ENCODE results near the gene PSEN2. TPM values are rescaled to one million over a fixed set of nuclear protein-coding genes. Genes with fewer than 3 reads are reported as not detected.
"Not testable (repeated sequence)": the region's sequence is repeated elsewhere in the genome, so short reads cannot be mapped to it uniquely, and the experiment has no call there.

PSEN2 gene
- total RNA-seq, 2 donors from 2014 or later: 22.0 to 24.3 TPM

GRCh38 chr1:226902601-226903000 lies 32.2 kb downstream of the PSEN2 start:
- intact Hi-C loops (cut with DNase I): no loop called here

GRCh38 chr1:226903819-226904716 lies 33.7 kb downstream of the PSEN2 start:
- DNase-seq (ENCODE audit: low spot score): peak; percentile 41

More at GRCh38 chr1:226902601-226903000, 32.2 kb downstream of the PSEN2 start:
- DNase-seq (ENCODE audit: low spot score): peak; percentile 31

GRCh38 chr1:226904772-226905171 lies 34.4 kb downstream of the PSEN2 start:
- peak; percentile 35 for DNase-seq (ENCODE audit: low spot score)

More at GRCh38 chr1:226903819-226904716, 33.7 kb downstream of the PSEN2 start:
- intact Hi-C loops (cut with DNase I): no loop called here

DNA sequence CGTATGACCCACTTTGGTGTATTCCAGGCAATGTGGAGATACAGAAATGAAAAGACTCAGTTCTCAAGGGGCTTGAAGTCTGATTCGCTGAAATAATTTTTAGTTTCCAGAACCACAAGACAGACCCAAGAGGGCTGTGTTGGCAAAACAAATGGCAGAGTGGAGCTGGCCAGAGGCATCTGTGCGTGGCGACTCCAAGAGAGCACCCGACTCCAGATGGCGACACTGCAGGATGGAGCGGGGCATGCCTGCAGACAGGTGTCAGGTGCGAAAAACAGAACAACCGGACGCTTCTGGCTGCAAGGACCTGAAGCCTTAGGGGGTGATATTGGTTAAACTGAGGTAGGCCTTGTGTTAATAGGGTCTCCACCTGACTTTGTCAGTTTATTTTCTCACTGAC lies 38.0 kb downstream of the PSEN2 start:
- intact Hi-C loops (cut with DNase I): no loop called here
- no peak for DNase-seq (ENCODE audit: low spot score)

More at GRCh38 chr1:226904772-226905171, 34.4 kb downstream of the PSEN2 start:
- intact Hi-C loops (cut with DNase I): no loop called here

- no peak for DNase-seq (ENCODE audit: low spot score)
- intact Hi-C loops (cut with DNase I): no loop called here
These were observed 38.5 kb downstream of the PSEN2 start for GRCh38 chr1:226908913-226909312.

DNA sequence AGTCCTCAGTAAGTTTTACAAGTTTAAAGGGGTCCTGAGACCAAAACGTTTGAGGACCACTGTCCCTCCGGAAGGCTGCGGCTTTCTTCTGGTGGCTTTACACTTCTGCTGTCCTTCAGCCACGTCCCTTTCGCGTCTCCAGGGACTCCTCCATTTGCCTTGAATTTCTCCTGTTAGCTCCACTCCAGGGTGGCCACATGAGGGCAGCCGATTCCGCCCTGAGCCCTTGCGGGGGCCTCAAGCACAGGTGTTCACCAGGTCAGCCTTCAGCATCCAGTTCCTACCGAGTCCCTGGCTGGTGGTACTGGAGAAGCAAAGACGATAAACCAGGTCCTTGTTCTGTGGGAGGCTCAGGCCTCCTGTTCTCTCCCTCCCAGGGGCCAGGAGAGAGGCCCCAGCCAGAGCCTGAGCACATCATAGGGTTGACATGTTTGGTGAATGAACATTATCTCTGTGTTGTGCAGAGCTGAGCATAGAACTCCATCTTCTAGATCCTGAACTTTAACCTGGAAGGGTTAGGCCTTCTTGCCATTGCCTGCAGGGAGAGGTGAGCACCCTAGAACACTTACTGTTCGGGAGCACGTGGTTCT lies 42.3 kb downstream of the PSEN2 start:
- intact Hi-C loops (cut with DNase I): no loop called here
- no peak for DNase-seq (ENCODE audit: low spot score)

- no peak for DNase-seq (ENCODE audit: low spot score)
- intact Hi-C loops (cut with DNase I): no loop called here
These were observed 45.2 kb downstream of the PSEN2 start for GRCh38 chr1:226915672-226915995.

GRCh38 chr1:226916497-226916896 lies 46.1 kb downstream of the PSEN2 start:
- intact Hi-C loops (cut with DNase I): no loop called here
- DNase-seq (ENCODE audit: low spot score): no peak

- intact Hi-C loops (cut with DNase I): no loop called here
- no peak for DNase-seq (ENCODE audit: low spot score)
These were observed 49.2 kb downstream of the PSEN2 start for GRCh38 chr1:226919587-226919986.

DNA sequence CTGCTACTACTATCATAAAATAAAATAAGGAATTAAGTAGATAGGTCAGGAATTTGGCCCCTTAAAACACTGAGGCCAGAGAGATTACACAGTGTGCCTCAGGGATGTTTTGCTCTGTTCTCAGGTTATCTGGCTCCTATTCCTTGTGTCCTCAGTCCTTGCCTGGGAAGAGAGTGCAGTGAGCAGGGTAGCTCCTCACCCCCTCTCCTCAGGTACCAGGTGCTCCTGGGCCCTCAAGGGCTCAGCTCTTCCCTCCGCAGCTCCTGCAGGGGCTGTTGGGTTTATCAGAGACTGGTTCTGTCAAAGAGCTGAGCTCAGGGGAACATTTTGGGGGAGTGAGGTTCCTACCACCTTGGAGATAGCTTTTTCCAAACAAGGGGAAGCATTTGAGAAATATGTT lies 49.6 kb downstream of the PSEN2 start:
- intact Hi-C loops (cut with DNase I): no loop called here
- DNase-seq (ENCODE audit: low spot score): no peak

- no peak for DNase-seq (ENCODE audit: low spot score)
- intact Hi-C loops (cut with DNase I): no loop called here
These were observed 50.1 kb downstream of the PSEN2 start for GRCh38 chr1:226920446-226920894.

DNA sequence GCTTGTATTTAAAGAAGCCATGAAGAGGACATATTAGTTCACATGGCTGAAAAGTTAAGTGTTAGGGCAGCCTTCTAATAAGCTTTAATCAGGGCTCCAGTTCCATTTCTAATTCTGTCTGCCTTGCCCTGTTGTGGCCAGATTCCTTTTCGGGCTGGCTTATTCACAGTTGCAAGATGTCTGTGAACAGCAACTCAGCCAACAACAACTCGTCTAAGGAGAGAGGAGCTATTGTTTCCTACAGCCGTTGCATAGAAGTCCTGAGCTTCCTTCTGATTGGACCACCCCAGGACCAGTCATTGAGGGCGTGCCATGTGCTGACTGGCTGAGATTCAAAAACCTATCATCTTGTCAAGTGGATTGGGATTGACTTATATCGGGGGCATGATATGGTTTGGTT lies 51.1 kb downstream of the PSEN2 start:
- DNase-seq (ENCODE audit: low spot score): no peak
- intact Hi-C loops (cut with DNase I): no loop called here

DNA sequence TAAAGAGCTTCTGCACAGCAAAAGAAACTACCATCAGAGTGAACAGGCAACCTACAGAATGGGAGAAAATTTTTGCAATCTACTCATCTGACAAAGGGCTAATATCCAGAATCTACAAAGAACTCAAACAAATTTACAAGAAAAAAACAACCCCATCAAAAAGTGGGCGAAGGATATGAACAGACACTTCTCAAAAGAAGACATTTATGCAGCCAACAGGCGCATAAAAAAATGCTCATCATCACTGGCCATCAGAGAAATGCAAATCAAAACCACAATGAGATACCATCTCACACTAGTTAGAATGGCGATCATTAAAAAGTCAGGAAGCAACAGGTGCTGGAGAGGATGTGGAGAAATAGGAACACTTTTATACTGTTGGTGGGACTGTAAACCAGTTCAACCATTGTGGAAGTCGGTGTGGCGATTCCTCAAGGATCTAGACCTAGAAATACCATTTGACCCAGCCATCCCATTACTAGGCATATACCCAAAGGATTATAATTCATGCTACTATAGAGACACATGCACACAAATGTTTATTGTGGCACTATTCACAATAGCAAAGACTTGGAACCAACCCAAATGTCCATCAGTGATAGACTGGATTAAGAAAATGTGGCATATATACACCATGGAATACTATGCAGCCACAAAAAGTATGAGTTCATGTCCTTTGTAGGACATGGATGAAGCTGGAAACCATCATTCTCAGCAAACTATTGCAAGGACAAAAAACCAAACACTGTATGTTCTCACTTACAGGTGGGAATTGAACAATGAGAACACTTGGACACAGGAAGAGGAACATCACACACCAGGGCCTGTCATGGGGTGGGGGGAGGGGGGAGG lies 59.1 kb downstream of the PSEN2 start:
- intact Hi-C loops (cut with DNase I); DNase-seq (ENCODE audit: low spot score): not testable (repeated sequence)

- intact Hi-C loops (cut with DNase I): no loop called here
- no peak for DNase-seq (ENCODE audit: low spot score)
These were observed 64.2 kb downstream of the PSEN2 start for GRCh38 chr1:226934483-226935237.

DNA sequence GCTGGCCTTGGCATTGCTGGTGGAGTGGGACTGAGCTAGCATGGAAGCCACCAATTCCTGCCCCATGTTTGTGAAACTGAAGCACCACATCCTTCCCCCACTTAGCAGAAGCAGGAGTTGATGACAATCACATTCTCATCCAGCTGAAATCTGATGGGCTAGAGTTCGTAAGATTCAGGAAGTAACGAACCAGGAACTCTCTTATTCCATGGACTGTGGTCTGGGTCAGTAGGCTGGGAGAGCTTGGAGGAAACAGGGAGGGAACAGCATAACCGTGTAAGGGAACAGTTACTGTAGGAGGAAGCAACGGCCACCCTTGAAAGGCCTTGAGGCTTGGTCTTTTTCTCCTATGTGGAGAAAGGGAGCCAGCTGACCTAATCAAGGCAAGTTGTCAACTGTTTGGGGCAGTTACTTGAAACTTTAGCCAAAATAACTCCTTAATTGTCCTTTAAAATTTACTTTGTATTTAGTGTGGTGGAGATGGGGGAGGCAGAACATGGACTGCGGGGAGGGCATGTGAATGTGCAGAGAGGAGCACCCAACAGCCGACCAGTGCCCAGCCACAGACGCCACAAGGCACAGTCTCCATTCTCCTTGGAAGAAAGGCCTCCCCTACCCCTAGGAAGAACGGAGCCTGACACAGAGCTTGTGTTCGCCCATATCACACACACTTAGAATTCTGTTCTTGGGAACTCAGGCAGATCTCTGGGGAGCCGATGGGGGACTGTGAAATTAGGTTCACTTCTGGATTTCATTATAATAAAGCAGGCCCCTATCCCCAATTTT lies 67.7 kb downstream of the PSEN2 start:
- no peak for DNase-seq (ENCODE audit: low spot score)
- intact Hi-C loops (cut with DNase I): no loop called here

DNA sequence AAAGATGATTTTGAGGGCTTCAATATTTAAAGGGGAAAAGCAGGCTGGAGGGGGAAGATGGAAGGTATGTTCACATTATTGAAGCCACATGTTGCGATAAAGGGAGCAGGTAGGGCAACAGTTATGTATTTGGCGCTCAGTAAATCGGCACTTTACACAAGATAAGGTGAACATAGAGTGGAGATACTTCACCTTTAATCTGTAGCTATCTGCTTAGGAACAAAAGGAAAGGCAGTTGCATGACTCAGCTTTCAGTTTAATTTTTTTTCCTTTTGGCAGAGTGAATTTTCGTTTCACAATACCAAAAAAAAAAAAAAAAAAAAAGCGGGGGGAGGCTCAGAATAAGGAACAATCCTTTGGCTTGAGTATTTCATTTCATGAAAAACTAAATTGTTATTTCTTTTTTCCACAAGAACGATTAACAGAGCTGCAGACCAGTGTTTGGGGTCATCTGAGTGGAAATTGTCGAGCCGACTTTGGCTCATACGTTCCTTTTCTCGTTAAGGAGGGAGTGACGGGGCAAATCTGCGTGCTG lies 68.6 kb downstream of the PSEN2 start:
- DNase-seq (ENCODE audit: low spot score): no peak
- intact Hi-C loops (cut with DNase I): no loop called here

DNA sequence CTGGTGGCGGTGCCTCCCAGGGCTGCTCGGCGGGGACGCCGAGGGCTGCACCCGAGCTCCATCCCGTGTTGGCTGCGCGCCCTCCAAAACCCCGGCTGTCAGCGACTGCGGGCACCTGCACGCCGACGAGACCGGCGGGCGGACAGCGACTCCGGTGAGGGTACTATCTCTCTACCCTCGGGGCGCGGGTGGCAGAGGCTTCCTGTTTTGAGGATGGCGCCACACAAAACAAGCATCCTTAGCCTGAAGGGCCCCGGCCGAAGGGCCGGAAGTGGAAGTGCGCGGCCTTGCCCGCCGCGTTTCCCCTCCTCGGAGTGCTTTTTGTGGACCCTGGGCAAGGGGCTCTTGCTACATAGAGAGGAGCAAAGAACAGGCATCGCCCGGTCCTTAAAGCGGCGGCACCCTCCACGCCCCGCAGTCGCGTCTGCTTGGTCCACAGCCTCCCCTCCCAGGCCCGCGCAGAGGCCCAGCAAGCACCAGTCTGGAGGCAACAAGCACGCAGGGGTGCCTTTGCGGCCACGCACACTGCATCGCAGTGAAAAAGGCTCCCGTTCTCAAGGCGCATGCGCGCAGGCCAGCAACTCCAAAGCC lies 69.1 kb downstream of the PSEN2 start:
- intact Hi-C loops (cut with DNase I): loop anchor here in 1 of 2 donors (1.0 kb wide), 1 partner anchor 35 kb away; no protein-coding TSS in a partner anchor
- DNase-seq (ENCODE audit: low spot score): peak; percentile 90

Data from posterior vena cava (tissue), 2 donors.